GM12872 (cell line): ENCODE results near the gene SHF.

Experiments used
- TF ChIP-seq, protein P1 (sequence below): IDR thresholded peaks from 3 replicates; pipeline ENCODE4 v1.5.1; 2011; ENCODE audit warnings: low read depth, mild to moderate bottlenecking, low read length, moderate library complexity; ENCODE audit not compliant: insufficient read depth

Gene SHF

DNA sequence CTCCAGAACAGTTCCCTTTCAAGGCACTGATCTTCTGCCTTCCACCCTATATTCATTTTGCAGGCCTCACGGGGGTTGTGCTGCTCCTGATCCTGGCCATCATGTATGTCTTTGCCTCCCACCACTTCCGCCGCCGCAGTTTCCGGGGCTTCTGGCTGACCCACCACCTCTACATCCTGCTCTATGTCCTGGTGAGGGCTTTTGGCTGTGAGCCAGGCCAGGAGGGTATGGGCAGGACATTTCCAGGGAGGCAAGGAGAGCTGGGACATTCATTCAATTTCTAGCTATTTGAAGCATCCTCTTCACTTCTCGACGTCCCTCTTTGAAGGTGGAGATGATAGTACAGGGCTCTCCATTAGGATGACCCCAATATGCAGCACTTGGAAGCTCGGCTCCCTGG lies 32.0 kb downstream of the SHF start:
- TF ChIP-seq, protein P1, sequence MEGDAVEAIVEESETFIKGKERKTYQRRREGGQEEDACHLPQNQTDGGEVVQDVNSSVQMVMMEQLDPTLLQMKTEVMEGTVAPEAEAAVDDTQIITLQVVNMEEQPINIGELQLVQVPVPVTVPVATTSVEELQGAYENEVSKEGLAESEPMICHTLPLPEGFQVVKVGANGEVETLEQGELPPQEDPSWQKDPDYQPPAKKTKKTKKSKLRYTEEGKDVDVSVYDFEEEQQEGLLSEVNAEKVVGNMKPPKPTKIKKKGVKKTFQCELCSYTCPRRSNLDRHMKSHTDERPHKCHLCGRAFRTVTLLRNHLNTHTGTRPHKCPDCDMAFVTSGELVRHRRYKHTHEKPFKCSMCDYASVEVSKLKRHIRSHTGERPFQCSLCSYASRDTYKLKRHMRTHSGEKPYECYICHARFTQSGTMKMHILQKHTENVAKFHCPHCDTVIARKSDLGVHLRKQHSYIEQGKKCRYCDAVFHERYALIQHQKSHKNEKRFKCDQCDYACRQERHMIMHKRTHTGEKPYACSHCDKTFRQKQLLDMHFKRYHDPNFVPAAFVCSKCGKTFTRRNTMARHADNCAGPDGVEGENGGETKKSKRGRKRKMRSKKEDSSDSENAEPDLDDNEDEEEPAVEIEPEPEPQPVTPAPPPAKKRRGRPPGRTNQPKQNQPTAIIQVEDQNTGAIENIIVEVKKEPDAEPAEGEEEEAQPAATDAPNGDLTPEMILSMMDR = no peak

DNA sequence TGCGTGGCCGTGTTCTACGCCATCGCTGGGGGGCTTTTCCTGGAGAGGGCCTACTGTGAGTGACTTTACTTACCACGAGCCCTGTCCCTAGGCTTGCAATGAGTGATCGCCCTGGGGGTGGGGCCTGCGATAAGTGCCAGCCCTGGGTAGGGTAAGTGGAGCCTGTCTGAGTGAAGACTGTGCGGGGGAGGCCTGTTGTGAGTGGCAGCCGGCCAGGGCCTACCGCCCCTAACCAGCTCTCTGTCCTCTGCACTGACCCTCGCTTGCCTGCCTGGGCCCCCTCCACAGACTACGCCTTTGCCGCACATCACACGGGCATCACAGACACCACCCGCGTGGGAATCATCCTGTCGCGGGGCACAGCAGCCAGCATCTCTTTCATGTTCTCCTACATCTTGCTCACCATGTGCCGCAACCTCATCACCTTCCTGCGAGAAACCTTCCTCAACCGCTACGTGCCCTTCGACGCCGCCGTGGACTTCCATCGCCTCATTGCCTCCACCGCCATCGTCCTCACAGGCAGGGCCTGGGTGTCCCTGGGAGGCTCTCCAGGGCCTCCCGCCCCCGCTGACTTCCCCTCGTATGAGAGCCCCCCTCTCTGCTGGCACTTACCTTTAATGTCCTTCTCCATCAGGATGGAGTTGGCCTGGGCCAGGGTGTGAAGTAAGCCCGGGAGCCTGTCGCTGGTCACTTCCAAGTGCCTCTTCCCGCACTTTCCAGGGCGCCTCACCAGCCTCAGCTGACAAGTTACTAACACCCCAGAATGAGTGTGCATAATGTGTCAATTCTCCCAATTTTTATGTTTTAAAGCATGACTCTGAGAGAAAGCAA lies 35.6 kb downstream of the SHF start:
- TF ChIP-seq, protein P1 = no peak

DNA sequence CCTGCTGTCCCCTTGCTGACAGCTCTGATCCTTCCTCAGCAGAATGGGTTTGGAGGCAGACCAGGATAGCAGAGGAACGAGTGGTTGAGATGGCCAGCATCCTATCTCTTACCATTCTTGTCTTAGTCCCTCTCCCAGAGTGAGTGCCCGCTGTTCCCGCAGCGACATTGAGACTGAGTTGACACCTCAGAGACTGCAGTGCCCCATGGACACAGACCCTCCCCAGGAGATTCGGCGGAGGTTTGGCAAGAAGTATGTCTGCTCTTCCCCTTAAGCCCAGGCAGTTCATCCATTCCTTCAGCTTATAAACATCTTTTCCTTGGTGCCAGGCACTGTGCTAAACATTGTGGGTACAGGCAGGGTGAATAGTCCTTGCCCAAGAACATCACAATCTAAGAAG lies 36.8 kb downstream of the SHF start:
- TF ChIP-seq, protein P1 = no peak

DNA sequence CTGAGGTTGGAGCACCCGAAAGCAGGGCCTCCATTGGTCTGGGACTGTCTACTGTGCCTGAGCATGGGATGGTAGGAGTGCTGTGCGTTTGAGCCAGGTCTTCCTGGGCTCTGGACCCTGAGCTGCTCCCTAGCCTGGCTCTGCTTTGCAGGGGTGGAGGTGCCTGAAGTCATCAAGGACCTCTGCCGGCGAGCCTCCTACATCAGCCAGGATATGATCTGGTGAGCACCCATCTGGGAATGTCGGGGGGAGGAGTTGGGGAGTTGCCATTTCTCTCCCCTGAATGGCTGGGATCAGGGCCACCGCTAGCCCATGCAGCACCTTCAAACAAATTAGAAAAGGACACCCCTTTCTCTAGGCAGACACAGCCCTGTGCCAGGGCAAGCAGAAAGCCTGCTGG lies 37.3 kb downstream of the SHF start:
- TF ChIP-seq, protein P1 = no peak

DNA sequence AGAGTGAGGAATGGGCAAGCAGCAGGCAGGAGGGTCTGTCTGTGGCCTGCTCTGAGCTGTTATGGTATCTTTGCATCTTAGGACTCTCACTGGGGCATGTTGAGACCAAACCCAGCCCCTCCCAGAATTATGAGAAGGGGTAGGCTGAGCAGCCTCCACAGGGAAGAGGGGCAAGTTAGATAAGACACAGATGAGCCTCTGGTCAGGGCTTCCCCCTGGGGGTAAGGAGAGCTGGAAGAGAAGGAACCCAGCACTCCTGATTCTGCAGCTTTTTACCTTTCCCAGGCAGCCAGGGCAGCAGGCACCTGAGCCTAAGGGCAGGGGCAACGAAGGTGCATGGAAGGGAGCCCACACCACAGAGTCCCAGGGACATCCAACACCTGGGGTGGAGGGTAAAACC lies 38.7 kb downstream of the SHF start:
- TF ChIP-seq, protein P1 = no peak

DNA sequence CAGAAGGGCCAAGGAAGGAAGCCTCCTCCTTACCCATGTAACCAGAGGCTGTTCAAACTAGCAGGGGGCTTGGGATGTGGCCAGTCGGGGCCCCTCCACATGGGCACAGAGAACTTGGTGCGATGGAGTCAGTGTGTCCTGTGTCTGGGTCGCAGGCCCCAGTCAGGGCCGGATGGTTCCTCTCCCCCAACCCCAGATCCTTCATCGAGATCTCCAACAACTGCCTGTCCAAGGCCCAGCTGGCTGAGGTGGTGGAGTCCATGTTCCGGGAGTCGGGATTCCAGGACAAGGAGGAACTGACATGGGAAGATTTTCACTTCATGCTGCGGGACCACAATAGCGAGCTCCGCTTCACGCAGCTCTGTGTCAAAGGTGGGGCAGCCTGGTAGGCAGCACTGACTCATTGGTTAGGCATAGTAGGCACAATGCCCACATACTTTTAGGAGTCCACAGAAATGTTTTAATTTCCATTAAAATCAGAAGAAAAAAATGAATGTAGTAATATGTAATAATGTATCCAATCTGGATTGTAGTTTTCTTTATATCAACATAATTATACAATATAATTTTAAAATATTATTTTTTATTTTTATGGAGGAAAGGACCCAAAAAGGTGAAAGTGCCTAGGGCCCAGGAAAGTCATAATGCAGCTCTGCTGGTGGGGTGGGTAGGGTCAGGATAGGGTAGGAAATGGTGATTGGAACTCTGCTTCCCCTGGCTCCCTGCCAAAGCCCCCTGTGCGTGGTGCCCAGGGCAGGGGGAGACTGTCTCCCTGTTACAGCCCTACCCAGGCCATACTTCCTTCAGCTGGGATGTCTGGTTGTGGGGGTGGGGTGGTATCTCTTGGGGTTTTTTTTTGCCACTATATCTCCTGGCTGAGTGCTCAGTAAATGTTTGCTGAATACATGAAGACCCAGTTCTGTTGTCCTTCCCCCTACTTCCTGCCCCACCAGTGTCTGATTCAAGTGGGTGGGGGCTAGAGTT lies 39.4 kb downstream of the SHF start:
- TF ChIP-seq, protein P1 = no peak

DNA sequence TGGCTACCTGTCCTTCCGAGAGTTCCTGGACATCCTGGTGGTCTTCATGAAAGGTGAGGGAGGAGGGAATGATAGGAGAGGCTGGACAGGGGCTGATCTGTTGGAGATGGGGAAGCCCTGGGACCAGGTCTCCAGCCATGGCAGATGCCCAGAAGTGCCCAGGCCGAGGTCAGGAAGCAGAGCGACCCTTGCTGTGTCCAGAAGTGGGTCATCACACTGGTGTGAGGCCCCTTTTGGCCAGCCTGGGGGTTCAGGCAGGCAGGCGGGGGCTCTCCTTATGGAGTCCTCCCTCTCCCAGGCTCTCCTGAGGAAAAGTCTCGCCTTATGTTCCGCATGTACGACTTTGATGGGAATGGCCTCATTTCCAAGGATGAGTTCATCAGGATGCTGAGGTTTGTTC lies 40.2 kb downstream of the SHF start:
- TF ChIP-seq, protein P1 = no peak
